ENCODE measurements around the gene TBC1D22B. TPM values are rescaled to one million over a fixed set of nuclear protein-coding genes. Genes with fewer than 3 reads are reported as not detected.

Gene TBC1D22B
- total RNA-seq, 1 experiment from 2014 or later: 12.9 TPM

DNA sequence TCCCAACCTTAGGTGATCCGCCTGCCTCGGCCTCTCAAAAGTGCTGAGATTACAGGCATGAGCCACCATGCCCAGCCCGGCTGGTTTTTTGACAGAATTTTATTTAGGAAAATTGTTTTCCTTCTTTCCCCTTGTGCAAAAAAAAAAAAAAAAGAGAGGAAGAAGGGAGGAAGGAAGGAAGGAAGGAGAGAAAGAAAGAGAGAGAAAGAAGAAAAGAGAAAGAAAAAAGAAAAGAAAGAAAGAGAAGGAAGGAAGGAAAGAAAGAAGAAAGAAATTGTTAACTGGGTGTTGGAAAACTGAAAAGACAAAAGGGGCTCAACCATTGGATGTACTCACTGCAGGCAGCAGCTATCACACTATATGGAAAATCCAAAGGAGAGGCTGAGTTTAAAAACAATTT, 94.8 kb downstream of the TBC1D22B start:
- Histone ChIP-seq H2BK5ac (ENCODE audit: insufficient read length, low read length) (no peak overlapping the region), H3K27me3 (ENCODE audit: insufficient read depth, low read length) (no peaks in the 10 kb centered on the region), H2BK12ac (ENCODE audit: insufficient read length, low read depth, low read length) (no peak overlapping the region), H3K56ac (ENCODE audit: insufficient read length, low read depth, low read length) (no peak overlapping the region), H4K8ac (replicated peaks; ENCODE audit: insufficient read length, low read depth, low read length) (no peak overlapping the region), H3K9ac (ENCODE audit: extremely low read depth, insufficient read length, low read length) (no peak overlapping the region), H4K20me1 (ENCODE audit: control insufficient read depth, insufficient read depth, insufficient read length) (no peaks in the 10 kb centered on the region), H2AK5ac (ENCODE audit: insufficient read length, low read length) (no peak overlapping the region), H2BK15ac (ENCODE audit: low read depth, low read length) (no peak overlapping the region), H3K4ac (ENCODE audit: low read depth, low read length) (no peak overlapping the region), H3K79me1 (ENCODE audit: insufficient read depth, low read depth, low read length, poor library complexity, severe bottlenecking) (no peaks in the 10 kb centered on the region), H3K79me2 (ENCODE audit: insufficient read depth, low read length) (peaks cover 12% of the 10 kb centered on the region; the same call in 1 of the 2 replicates), H3K14ac (ENCODE audit: insufficient read depth, low read length) (no peak overlapping the region), H2AFZ (ENCODE audit: low read length) (no peak overlapping the region), H3K4me1 (ENCODE audit: insufficient read depth, low read length) (peaks cover 4% of the 10 kb centered on the region; the same call in 1 of the 2 replicates), H2BK20ac (ENCODE audit: low read depth, low read length, poor library complexity, severe bottlenecking) (no peak overlapping the region), H3K9me3 (ENCODE audit: control insufficient read depth, low read depth, low read length) (no peaks in the 10 kb centered on the region), H2BK120ac (ENCODE audit: low read depth, low read length, poor library complexity, severe bottlenecking) (no peak overlapping the region), H3K4me2 (ENCODE audit: insufficient read depth, insufficient read length, low read length) (no peak overlapping the region), H3K18ac (ENCODE audit: insufficient read length, low read depth, low read length) (no peak overlapping the region), H4K91ac (ENCODE audit: insufficient read length, low read depth, low read length) (no peak overlapping the region), H3K23me2 (ENCODE audit: insufficient read length, low read depth, low read length, poor library complexity, severe bottlenecking) (peaks cover 11% of the 10 kb centered on the region), H3K27ac (ENCODE audit: insufficient read length, low read depth, low read length) (no peak overlapping the region), H3T11ph (ENCODE audit: low read length) (no peak overlapping the region), H4K5ac (ENCODE audit: insufficient read length, low read depth, low read length) (no peak overlapping the region), H3K23ac (ENCODE audit: insufficient read length, low read depth, low read length) (no peak overlapping the region)
- H3K4me3 Mint-ChIP-seq: no peak overlapping the region
- WGBS (ENCODE audit: extremely low coverage, insufficient read length, low lambda C conversion rate): no CpG with 5 or more reads among the region's 3 CpGs
- H3K27me3 Mint-ChIP-seq (ENCODE audit: low read depth): peaks cover 18% of the 10 kb centered on the region
- peaks cover 0 to 5% of the 10 kb centered on the region in 2 experiments; a peak in 1 of 5 replicates for H3K9me3 Mint-ChIP-seq
- H3K36me3 Mint-ChIP-seq (ENCODE audit: insufficient read depth in 1 of 3, low read depth in 3 of 3): no peaks in the 10 kb centered on the region
- no peak for DNase-seq
- TF ChIP-seq CTCF (conservative IDR thresholded peaks at IDR 0.05): no peak
- peaks cover 19 to 25% of the 10 kb centered on the region in 2 experiments for H3K4me1 Mint-ChIP-seq
- H3K27ac Mint-ChIP-seq: no peak overlapping the region
